ENCODE measurements around the gene CSF3R. TPM values are rescaled to one million over a fixed set of nuclear protein-coding genes. Genes with fewer than 3 reads are reported as not detected.

Gene CSF3R
- total RNA-seq, 1 donor = not detected

DNA sequence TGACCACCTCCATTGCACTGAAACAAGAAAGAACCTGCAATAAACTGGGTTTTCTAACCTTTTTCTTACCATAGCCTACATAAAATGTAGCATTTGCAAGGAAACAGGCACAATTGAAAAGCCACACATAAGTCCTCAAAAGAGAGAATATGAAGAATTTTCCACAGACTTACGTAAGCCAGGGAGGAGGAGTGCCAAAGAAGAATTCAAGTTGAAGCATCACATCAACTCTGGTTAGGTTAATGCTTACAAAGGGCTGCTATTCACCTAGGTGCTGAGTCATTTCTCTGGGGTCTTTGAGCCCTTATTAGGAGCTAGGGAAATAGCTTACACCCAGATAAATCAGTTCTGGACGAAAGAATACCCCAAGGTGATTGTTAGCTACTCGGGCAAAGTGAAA, 42.1 kb downstream of the CSF3R start:
- H3K4me3 ChIP-seq (ENCODE audit: low read depth, low read length) = no peak overlapping the region
- TF ChIP-seq, protein P1, sequence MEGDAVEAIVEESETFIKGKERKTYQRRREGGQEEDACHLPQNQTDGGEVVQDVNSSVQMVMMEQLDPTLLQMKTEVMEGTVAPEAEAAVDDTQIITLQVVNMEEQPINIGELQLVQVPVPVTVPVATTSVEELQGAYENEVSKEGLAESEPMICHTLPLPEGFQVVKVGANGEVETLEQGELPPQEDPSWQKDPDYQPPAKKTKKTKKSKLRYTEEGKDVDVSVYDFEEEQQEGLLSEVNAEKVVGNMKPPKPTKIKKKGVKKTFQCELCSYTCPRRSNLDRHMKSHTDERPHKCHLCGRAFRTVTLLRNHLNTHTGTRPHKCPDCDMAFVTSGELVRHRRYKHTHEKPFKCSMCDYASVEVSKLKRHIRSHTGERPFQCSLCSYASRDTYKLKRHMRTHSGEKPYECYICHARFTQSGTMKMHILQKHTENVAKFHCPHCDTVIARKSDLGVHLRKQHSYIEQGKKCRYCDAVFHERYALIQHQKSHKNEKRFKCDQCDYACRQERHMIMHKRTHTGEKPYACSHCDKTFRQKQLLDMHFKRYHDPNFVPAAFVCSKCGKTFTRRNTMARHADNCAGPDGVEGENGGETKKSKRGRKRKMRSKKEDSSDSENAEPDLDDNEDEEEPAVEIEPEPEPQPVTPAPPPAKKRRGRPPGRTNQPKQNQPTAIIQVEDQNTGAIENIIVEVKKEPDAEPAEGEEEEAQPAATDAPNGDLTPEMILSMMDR (IDR thresholded peaks at IDR 0.05; ENCODE audit: insufficient read depth, low read depth, low read length) = no peak
- no peak for DNase-seq (ENCODE audit: low read depth)

DNA sequence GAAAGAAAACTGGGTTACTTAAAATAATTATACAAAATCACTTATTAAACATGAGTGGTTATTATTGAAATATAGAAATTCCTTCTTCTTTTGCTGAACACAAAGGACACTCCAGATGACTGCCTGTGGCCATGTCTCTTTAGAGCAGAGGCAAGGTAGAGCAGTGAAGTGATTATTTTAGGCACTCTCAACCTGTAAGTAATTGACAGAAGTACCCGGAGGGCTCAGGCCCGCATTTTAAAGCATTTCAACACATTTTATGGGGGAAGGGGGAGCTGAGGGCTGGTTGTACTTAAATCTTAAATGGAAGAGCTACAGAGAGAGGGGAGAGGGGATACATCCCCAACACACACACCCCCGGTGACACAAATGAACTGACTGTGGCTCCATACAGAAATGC, 42.7 kb downstream of the CSF3R start:
- TF ChIP-seq, protein P1 (IDR thresholded peaks at IDR 0.05; ENCODE audit: insufficient read depth, low read depth, low read length) = no peak
- no peak overlapping the region for H3K4me3 ChIP-seq (ENCODE audit: low read depth, low read length)
- no peak for DNase-seq (ENCODE audit: low read depth)

DNA sequence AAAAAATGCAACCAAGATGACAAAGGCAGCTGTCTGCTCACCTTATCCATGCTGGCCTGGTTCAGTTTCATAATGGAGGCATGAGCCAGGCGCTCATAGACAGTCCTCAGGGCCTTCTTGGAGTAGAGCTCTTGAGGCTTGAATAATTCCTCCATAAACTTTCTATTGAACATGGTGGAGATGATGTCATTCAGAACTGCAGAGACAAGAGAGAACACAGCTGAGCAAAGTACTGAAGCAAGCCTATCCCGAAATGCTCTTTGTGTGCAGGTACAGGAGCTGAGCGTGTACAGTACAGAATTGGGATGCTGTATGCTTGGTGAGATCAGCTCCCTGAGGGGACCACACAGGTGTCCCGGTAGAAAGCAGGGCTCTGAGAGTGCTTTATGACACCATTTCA, 44.0 kb downstream of the CSF3R start:
- TF ChIP-seq, protein P1 (IDR thresholded peaks at IDR 0.05; ENCODE audit: insufficient read depth, low read depth, low read length) = no peak
- DNase-seq (ENCODE audit: low read depth) = no peak
- no peak overlapping the region for H3K4me3 ChIP-seq (ENCODE audit: low read depth, low read length)

DNA sequence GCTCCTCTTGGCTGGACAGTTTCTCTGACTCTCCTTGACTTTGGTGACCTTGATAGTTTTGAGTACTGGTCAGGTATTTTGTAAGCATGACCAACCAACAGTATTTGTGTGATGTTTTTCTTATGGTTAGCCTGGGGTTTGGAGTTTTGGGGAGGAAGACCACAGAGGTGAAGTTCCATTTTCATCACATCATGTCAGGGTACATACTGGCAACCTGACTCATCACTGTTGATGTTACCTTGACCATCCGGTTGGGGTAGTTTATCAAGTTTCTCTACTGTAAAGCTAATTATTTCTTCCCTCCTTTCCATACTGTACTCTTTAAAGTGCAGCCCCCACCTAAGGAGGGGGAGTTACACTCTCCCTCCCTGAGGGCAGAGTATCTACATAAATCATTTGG, 45.9 kb downstream of the CSF3R start:
- no peak overlapping the region for H3K4me3 ChIP-seq (ENCODE audit: low read depth, low read length)
- DNase-seq (ENCODE audit: low read depth) = no peak
- TF ChIP-seq, protein P1 (IDR thresholded peaks at IDR 0.05; ENCODE audit: insufficient read depth, low read depth, low read length) = no peak

DNA sequence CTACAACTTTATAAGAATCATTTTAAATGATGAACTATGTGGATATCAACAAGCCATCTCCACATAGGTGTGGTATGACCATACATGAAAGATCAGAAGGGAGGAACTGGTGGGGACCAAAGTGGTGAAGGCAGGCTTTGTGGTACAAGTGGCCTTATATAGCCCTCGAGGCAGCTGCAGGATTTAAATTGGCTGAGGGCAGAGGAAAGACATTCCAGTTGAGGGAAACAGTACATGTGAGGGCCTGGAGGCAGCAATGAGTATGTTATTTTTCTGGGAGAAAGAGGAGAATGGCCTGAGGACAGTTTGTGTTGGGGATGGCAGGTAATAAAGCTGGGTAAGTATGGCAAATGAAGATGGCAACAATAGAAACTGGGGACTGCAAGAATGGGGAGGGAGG, 49.6 kb downstream of the CSF3R start:
- DNase-seq (ENCODE audit: low read depth) = no peak
- TF ChIP-seq, protein P1 (IDR thresholded peaks at IDR 0.05; ENCODE audit: insufficient read depth, low read depth, low read length) = no peak
- no peak overlapping the region for H3K4me3 ChIP-seq (ENCODE audit: low read depth, low read length)

DNA sequence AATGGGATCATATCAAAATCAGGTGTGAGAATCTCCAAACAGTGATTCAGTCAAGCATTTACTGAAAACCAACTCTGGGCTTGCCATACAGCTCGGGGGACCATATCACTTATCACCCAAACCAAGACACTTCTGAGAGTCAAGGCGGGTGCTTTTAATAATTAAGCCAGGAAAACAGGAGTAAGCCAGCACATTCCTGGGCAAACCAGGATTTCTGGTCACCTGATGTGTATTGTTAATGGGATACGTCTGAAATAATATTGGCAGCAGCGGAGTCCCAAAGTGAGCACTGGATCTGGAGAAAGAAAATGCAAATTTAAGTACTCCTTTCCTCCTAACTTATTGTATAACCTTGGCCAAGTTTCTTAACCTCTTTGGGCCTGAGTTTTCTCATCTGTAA, 50.1 kb downstream of the CSF3R start:
- TF ChIP-seq, protein P1 (IDR thresholded peaks at IDR 0.05; ENCODE audit: insufficient read depth, low read depth, low read length) = no peak
- no peak for DNase-seq (ENCODE audit: low read depth)

DNA sequence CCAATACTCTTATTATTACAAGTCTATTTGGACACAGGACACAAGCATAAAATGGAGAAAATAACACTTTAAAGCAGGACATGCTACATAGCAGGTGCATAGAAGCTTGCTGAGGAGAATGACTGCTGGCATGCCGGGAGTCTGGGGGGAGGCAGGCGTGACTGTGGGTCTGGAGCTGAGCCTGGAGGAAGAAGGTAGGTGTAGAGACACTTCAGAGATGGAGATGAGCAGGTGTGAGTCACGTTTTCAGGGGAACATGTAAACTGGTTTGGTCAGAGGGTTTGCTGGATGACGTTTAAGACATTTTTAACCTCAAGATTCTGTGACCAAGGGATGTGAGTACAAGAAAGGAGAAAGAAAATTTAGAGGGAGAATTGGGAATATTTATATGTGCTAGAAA, 56.9 kb downstream of the CSF3R start:
- TF ChIP-seq, protein P1 (IDR thresholded peaks at IDR 0.05; ENCODE audit: insufficient read depth, low read depth, low read length) = no peak
- no peak overlapping the region for H3K4me3 ChIP-seq (ENCODE audit: low read depth, low read length)
- no peak for DNase-seq (ENCODE audit: low read depth)

More for the DNA sequence above, 50.1 kb downstream of the CSF3R start:
- no peak overlapping the region for H3K4me3 ChIP-seq (ENCODE audit: low read depth, low read length)

Data from fibroblast of villous mesenchyme (primary cell).